H9 (cell line): ENCODE measurements around the gene ZNF423. TPM values are rescaled to one million over a fixed set of nuclear protein-coding genes. Genes with fewer than 3 reads are reported as not detected.

ENCODE experiments used
- DNase-seq: peaks from one replicate; pipeline ENCODE4 v3.0.0-alpha.2; 2017
- H2AFZ ChIP-seq: one replicate; pipeline ENCODE4 v1.6.1; 2013; ENCODE audit warnings: mild to moderate bottlenecking, low read length, control low read depth, moderate library complexity
- H2AK5ac ChIP-seq: 2 replicates; pipeline ENCODE4 v1.6.1; 2013; ENCODE audit warnings: low read length, control low read depth, mixed read lengths; ENCODE audit not compliant: insufficient read length
- H2BK120ac ChIP-seq: one replicate; pipeline ENCODE4 v1.6.1; 2013; ENCODE audit warnings: low read depth, mild to moderate bottlenecking, low read length, control low read depth, inconsistent platforms; ENCODE audit not compliant: poor library complexity, severe bottlenecking
- H2BK12ac ChIP-seq: 2 replicates; pipeline ENCODE4 v1.6.1; 2013; ENCODE audit warnings: low read length, control low read depth, mixed read lengths, low read depth; ENCODE audit not compliant: insufficient read length
- H2BK15ac ChIP-seq: 2 replicates; pipeline ENCODE4 v1.6.1; 2013; ENCODE audit warnings: low read depth, low read length, control low read depth
- H2BK20ac ChIP-seq: one replicate; pipeline ENCODE4 v1.6.1; 2013; ENCODE audit warnings: low read depth, mild to moderate bottlenecking, low read length, control low read depth, inconsistent platforms; ENCODE audit not compliant: poor library complexity, severe bottlenecking
- H2BK5ac ChIP-seq: 2 replicates; pipeline ENCODE4 v1.6.1; 2013; ENCODE audit warnings: low read length, control low read depth, mixed read lengths; ENCODE audit not compliant: insufficient read length
- H3K14ac ChIP-seq: 2 replicates; pipeline ENCODE4 v1.6.1; 2013; ENCODE audit warnings: low read length, control low read depth; ENCODE audit not compliant: insufficient read depth
- H3K18ac ChIP-seq: 2 replicates; pipeline ENCODE4 v1.6.1; 2013; ENCODE audit warnings: low read depth, mild to moderate bottlenecking, mixed read lengths, low read length, control low read depth; ENCODE audit not compliant: insufficient read length
- H3K23ac ChIP-seq: 2 replicates; pipeline ENCODE4 v1.6.1; 2013; ENCODE audit warnings: low read length, control low read depth, mixed read lengths, low read depth; ENCODE audit not compliant: insufficient read length
- H3K23me2 ChIP-seq: 2 replicates; pipeline ENCODE4 v1.6.1; 2013; ENCODE audit warnings: low read depth, mild to moderate bottlenecking, mixed read lengths, low read length, control low read depth; ENCODE audit not compliant: insufficient read length, poor library complexity, severe bottlenecking
- H3K27ac ChIP-seq: 2 replicates; pipeline ENCODE4 v1.5.1; 2013; ENCODE audit warnings: low read length, control low read depth, mixed read lengths, low read depth; ENCODE audit not compliant: insufficient read length
- H3K27me3 ChIP-seq: 2 replicates; pipeline ENCODE4 v1.6.1; 2013; ENCODE audit warnings: low read length, control low read depth, inconsistent platforms; ENCODE audit not compliant: insufficient read depth
- H3K4ac ChIP-seq: 2 replicates; pipeline ENCODE4 v1.6.1; 2013; ENCODE audit warnings: low read depth, mild to moderate bottlenecking, control low read depth, inconsistent platforms, low read length, moderate library complexity
- H3K4me1 ChIP-seq: 2 replicates; pipeline ENCODE4 v1.6.1; 2013; ENCODE audit warnings: low read length, control low read depth, inconsistent platforms; ENCODE audit not compliant: insufficient read depth
- H3K4me2 ChIP-seq: 2 replicates; pipeline ENCODE4 v1.6.1; 2013; ENCODE audit warnings: low read length, control low read depth, mixed read lengths; ENCODE audit not compliant: insufficient read length, insufficient read depth
- H3K56ac ChIP-seq: 2 replicates; pipeline ENCODE4 v1.6.1; 2013; ENCODE audit warnings: low read depth, mild to moderate bottlenecking, mixed read lengths, low read length, control low read depth; ENCODE audit not compliant: insufficient read length
- H3K79me1 ChIP-seq: 2 replicates; pipeline ENCODE4 v1.6.1; 2013; ENCODE audit warnings: low read depth, mild to moderate bottlenecking, moderate library complexity, low read length, control low read depth, inconsistent platforms; ENCODE audit not compliant: insufficient read depth, poor library complexity, severe bottlenecking
- H3K79me2 ChIP-seq: 2 replicates; pipeline ENCODE4 v1.6.1; 2013; ENCODE audit warnings: low read length, control low read depth, inconsistent platforms; ENCODE audit not compliant: insufficient read depth
- H3K9ac ChIP-seq: 2 replicates; pipeline ENCODE4 v1.6.1; 2013; ENCODE audit warnings: low read length, control low read depth, mixed read lengths; ENCODE audit not compliant: insufficient read length; ENCODE audit errors: extremely low read depth
- H3K9me3 ChIP-seq: one replicate; pipeline ENCODE4 v1.6.1; 2013; ENCODE audit warnings: low read depth, low read length, inconsistent platforms; ENCODE audit not compliant: control insufficient read depth
- H3T11ph ChIP-seq: one replicate; pipeline ENCODE4 v1.6.1; 2013; ENCODE audit warnings: mild to moderate bottlenecking, low read length, control low read depth, inconsistent platforms
- H4K20me1 ChIP-seq: one replicate; pipeline ENCODE4 v1.6.1; 2013; ENCODE audit not compliant: control insufficient read depth, insufficient read length, insufficient read depth
- H4K5ac ChIP-seq: 2 replicates; pipeline ENCODE4 v1.6.1; 2013; ENCODE audit warnings: low read depth, mild to moderate bottlenecking, mixed read lengths, low read length, control low read depth; ENCODE audit not compliant: insufficient read length
- H4K8ac ChIP-seq: replicated peaks from 2 replicates; pipeline ENCODE4 v1.6.1; 2013; ENCODE audit warnings: low read length, control low read depth, mixed read lengths, low read depth; ENCODE audit not compliant: insufficient read length
- H4K91ac ChIP-seq: 2 replicates; pipeline ENCODE4 v1.6.1; 2013; ENCODE audit warnings: low read depth, mild to moderate bottlenecking, moderate library complexity, mixed read lengths, low read length, control low read depth; ENCODE audit not compliant: insufficient read length
- H3K27ac Mint-ChIP-seq, 3 experiments: 2 replicates in 2 of 3; 3 replicates in 1 of 3; pipeline ENCODE4 v1.8.0; 2020 to 2021; ENCODE audit warnings: mixed read lengths in 3 of 3, mild to moderate bottlenecking in 1 of 3, moderate library complexity in 1 of 3
- H3K27me3 Mint-ChIP-seq: 2 replicates; pipeline ENCODE4 v1.8.0; 2021; ENCODE audit warnings: low read depth, mild to moderate bottlenecking, moderate library complexity, mixed read lengths
- H3K36me3 Mint-ChIP-seq, 3 experiments: 2 replicates in 2 of 3; 3 replicates in 1 of 3; pipeline ENCODE4 v1.8.0; 2020 to 2021; ENCODE audit warnings: low read depth in 3 of 3, mixed read lengths in 3 of 3; ENCODE audit not compliant: insufficient read depth in 1 of 3
- H3K4me1 Mint-ChIP-seq, 2 experiments: 2 replicates each; pipeline ENCODE4 v1.8.0; 2020; ENCODE audit warnings: mixed read lengths in 2 of 2
- H3K4me3 Mint-ChIP-seq, 2 experiments: 2 replicates in 1 of 2; 3 replicates in 1 of 2; pipeline ENCODE4 v1.8.0; 2020 to 2021; ENCODE audit warnings: mild to moderate bottlenecking in 2 of 2, mixed read lengths in 2 of 2, moderate library complexity in 1 of 2
- H3K9me3 Mint-ChIP-seq, 2 experiments: 2 replicates in 1 of 2; 3 replicates in 1 of 2; pipeline ENCODE4 v1.8.0; 2020; ENCODE audit warnings: mild to moderate bottlenecking in 2 of 2, mixed read lengths in 2 of 2, moderate library complexity in 1 of 2
- WGBS: extraction: QIAGEN DNeasy Blood & Tissue Kit; methylation state at CpG from one replicate; pipeline ENCODE4 v1.1.7; 2013; ENCODE audit warnings: missing lambda C conversion rate, low lambda C conversion rate, mixed read lengths; ENCODE audit not compliant: insufficient read length; ENCODE audit errors: extremely low coverage; 5-methylcytosine and 5-hydroxymethylcytosine counted together
- total RNA-seq: library from RNA; stranded (reverse); gene quantifications from 2 replicates; pipeline ENCODE4 v1.2.1, GENCODE V29; 2021
- TF ChIP-seq, protein P1 (sequence below): fragments of 200-600 bp; sonication (generic); conservative IDR thresholded peaks from 3 replicates; pipeline ENCODE4 v1.8.0; 2021; ENCODE audit warnings: antibody characterized with exemption, mild to moderate bottlenecking

The ZNF423 gene
- total RNA-seq, 1 experiment from 2014 or later = 51.5 TPM

DNA sequence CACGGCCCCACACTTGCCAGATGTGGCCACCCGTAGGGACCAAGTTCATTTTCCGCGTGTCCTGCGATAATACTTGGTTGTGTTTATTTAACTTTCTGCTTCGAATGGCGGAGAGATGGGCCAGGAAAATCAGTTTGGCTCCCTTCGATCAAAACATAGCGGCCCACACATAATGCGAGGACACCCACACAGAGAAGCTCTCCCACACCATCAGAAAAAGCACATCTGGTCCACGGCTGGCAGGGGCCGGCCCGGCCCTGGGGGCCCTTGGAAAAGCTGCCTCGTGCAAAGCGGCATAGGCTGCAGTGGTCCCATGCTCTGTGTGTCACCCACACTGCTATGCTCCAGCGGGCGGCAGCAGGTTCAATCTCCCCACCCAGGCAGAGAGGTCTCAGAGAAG lies 46.9 kb downstream of the ZNF423 start:
- no peak overlapping the region for H4K8ac ChIP-seq
- peaks cover 13% of the 10 kb centered on the region for H3K4me1 ChIP-seq
- H3K9me3 ChIP-seq = no peaks in the 10 kb centered on the region
- H2BK120ac ChIP-seq = no peak overlapping the region
- H2BK20ac ChIP-seq = no peak overlapping the region
- H3K9ac ChIP-seq = no peak overlapping the region
- H3K18ac ChIP-seq = no peak overlapping the region
- no peak overlapping the region for H2AFZ ChIP-seq
- H3K4me2 ChIP-seq = no peak overlapping the region
- H3K27me3 Mint-ChIP-seq = no peaks in the 10 kb centered on the region; the same call in 1 of the 2 replicates
- peaks cover 0 to 11% (median 0%) of the 10 kb centered on the region in 3 experiments; a peak in 4 of 7 replicates for H3K36me3 Mint-ChIP-seq
- H4K5ac ChIP-seq = no peak overlapping the region
- no peak overlapping the region for H3K27ac ChIP-seq
- H3K23ac ChIP-seq = no peak overlapping the region
- DNase-seq = no peak
- H3K27me3 ChIP-seq = no peaks in the 10 kb centered on the region
- H3K4ac ChIP-seq = no peak overlapping the region
- H2BK5ac ChIP-seq = no peak overlapping the region
- TF ChIP-seq, protein P1, sequence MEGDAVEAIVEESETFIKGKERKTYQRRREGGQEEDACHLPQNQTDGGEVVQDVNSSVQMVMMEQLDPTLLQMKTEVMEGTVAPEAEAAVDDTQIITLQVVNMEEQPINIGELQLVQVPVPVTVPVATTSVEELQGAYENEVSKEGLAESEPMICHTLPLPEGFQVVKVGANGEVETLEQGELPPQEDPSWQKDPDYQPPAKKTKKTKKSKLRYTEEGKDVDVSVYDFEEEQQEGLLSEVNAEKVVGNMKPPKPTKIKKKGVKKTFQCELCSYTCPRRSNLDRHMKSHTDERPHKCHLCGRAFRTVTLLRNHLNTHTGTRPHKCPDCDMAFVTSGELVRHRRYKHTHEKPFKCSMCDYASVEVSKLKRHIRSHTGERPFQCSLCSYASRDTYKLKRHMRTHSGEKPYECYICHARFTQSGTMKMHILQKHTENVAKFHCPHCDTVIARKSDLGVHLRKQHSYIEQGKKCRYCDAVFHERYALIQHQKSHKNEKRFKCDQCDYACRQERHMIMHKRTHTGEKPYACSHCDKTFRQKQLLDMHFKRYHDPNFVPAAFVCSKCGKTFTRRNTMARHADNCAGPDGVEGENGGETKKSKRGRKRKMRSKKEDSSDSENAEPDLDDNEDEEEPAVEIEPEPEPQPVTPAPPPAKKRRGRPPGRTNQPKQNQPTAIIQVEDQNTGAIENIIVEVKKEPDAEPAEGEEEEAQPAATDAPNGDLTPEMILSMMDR = no peak
- no peak overlapping the region for H2BK12ac ChIP-seq
- H3K27ac Mint-ChIP-seq = peak overlapping the region in 1 of 3 experiments; percentile 44; a peak in 1 of 7 replicates
- peaks cover 6% of the 10 kb centered on the region; the same call in 1 of the 2 replicates for H3K79me2 ChIP-seq
- H2BK15ac ChIP-seq = no peak overlapping the region
- H3K4me3 Mint-ChIP-seq = no peak overlapping the region
- no peak overlapping the region for H3K14ac ChIP-seq
- H3K4me1 Mint-ChIP-seq = peaks cover 37 to 44% of the 10 kb centered on the region in 2 experiments
- H4K91ac ChIP-seq = no peak overlapping the region
- no CpG with 5 or more reads among the region's 17 CpGs for WGBS
- peaks cover 6% of the 10 kb centered on the region for H3K79me1 ChIP-seq
- H4K20me1 ChIP-seq = no peaks in the 10 kb centered on the region
- H3K56ac ChIP-seq = no peak overlapping the region
- H3K23me2 ChIP-seq = no peaks in the 10 kb centered on the region
- H3T11ph ChIP-seq = no peak overlapping the region
- no peaks in the 10 kb centered on the region for H3K9me3 Mint-ChIP-seq
- H2AK5ac ChIP-seq = no peak overlapping the region
